Activated naive CD8-positive, alpha-beta T cell treated with anti-CD3 and anti-CD28 coated beads, Interleukin-2, amount 10 ng/mL, durations not matched to agents 7 days and 5 days (primary cell): Measurements from ENCODE around the gene PRKCH. TPM values are rescaled to one million over a fixed set of nuclear protein-coding genes. Genes with fewer than 3 reads are reported as not detected.
"Not testable (repeated sequence)": the region's sequence is repeated elsewhere in the genome, so short reads cannot be mapped to it uniquely, and the experiment has no call there.

Source experiments
- ATAC-seq: fragments of 150-1000 bp; cut with Tn5 transposase; one replicate; pipeline ENCODE4 v1.10.0; 2021; ENCODE audit warnings: low read depth, moderate library complexity
- POLR2A ChIA-PET: fragments of 350-600 bp; sonication (Branson Sonifier 250); formaldehyde crosslinking; loops from one replicate; lab custom pipeline; 2021; ENCODE audit warnings: antibody characterized with exemption; lab: Charles Lee
- DNase-seq: peaks from one replicate; pipeline ENCODE4 v3.0.0; 2021
- H3K27ac Mint-ChIP-seq: one replicate; pipeline ENCODE4 v1.8.0; 2022; ENCODE audit warnings: mild to moderate bottlenecking, mixed read lengths
- H3K27me3 Mint-ChIP-seq: one replicate; pipeline ENCODE4 v1.8.0; 2022; ENCODE audit warnings: mild to moderate bottlenecking, moderate library complexity, mixed read lengths
- H3K36me3 Mint-ChIP-seq: one replicate; pipeline ENCODE4 v1.8.0; 2021; ENCODE audit warnings: mild to moderate bottlenecking, mixed read lengths
- H3K4me1 Mint-ChIP-seq: one replicate; pipeline ENCODE4 v1.8.0; 2021; ENCODE audit warnings: mixed read lengths
- H3K4me3 Mint-ChIP-seq: one replicate; pipeline ENCODE4 v1.8.0; 2022; ENCODE audit warnings: mild to moderate bottlenecking, moderate library complexity, mixed read lengths
- H3K9me3 Mint-ChIP-seq: one replicate; pipeline ENCODE4 v1.8.0; 2021; ENCODE audit warnings: mixed read lengths
- total RNA-seq, 2 experiments: library from RNA; stranded (reverse); gene quantifications; one replicate each; pipeline ENCODE4 v1.2.3, GENCODE V29; 2021

PRKCH gene
- total RNA-seq, 2 experiments from 2014 or later: 318 TPM

GRCh38 chr14:61461808-61462275 is 140.5 kb downstream of the PRKCH start:
- peak overlapping the region; percentile 64 for H3K4me3 Mint-ChIP-seq
- peaks cover 58% of the 10 kb centered on the region for H3K4me1 Mint-ChIP-seq
- H3K27me3 Mint-ChIP-seq: no peaks in the 10 kb centered on the region

GRCh38 chr14:61462566-61463193 is 141.3 kb downstream of the PRKCH start:
- H3K36me3 Mint-ChIP-seq: peaks cover 59% of the 10 kb centered on the region
- H3K9me3 Mint-ChIP-seq: no peaks in the 10 kb centered on the region
- no peak overlapping the region for H3K4me3 Mint-ChIP-seq
- H3K27ac Mint-ChIP-seq: peak overlapping the region; percentile 47
- ATAC-seq (no peak), DNase-seq (peak; percentile 2)
- POLR2A ChIA-PET: interaction anchor here (0.7 kb wide), 1 partner anchor 300 kb away, joined by 3 read pairs; no protein-coding TSS in a partner anchor
- H3K27me3 Mint-ChIP-seq: no peaks in the 10 kb centered on the region
- peaks cover 56% of the 10 kb centered on the region for H3K4me1 Mint-ChIP-seq

More at GRCh38 chr14:61461808-61462275, 140.5 kb downstream of the PRKCH start:
- ATAC-seq (peak; percentile 26), DNase-seq (no peak)
- no peaks in the 10 kb centered on the region for H3K9me3 Mint-ChIP-seq
- H3K36me3 Mint-ChIP-seq: peaks cover 64% of the 10 kb centered on the region
- POLR2A ChIA-PET: interaction anchor here (0.6 to 1.5 kb wide), 6 partner anchors 11 to 166 kb away, joined by 3 to 6 read pairs (median 4); no protein-coding TSS in a partner anchor
- peak overlapping the region; percentile 93 for H3K27ac Mint-ChIP-seq

- peaks cover 50% of the 10 kb centered on the region for H3K36me3 Mint-ChIP-seq
- H3K27me3 Mint-ChIP-seq: no peaks in the 10 kb centered on the region
- no peak overlapping the region for H3K27ac Mint-ChIP-seq
- H3K9me3 Mint-ChIP-seq: no peaks in the 10 kb centered on the region
- H3K4me3 Mint-ChIP-seq: no peak overlapping the region
- peaks cover 57% of the 10 kb centered on the region for H3K4me1 Mint-ChIP-seq
- DNase-seq (no peak), ATAC-seq (no peak)
- POLR2A ChIA-PET: interaction anchor here (0.5 kb wide), 1 partner anchor 38 kb away, joined by 3 read pairs; no protein-coding TSS in a partner anchor
Observed at GRCh38 chr14:61463664-61464285, 142.4 kb downstream of the PRKCH start.

- H3K27me3 Mint-ChIP-seq, H3K9me3 Mint-ChIP-seq, H3K4me3 Mint-ChIP-seq, DNase-seq, ATAC-seq: not testable (repeated sequence)
- Mint-ChIP-seq H3K27ac (peak overlapping the region; percentile 14), H3K36me3 (peaks cover 48% of the 10 kb centered on the region), H3K4me1 (peaks cover 60% of the 10 kb centered on the region)
- POLR2A ChIA-PET: interaction anchor here (0.5 kb wide), 1 partner anchor 37 kb away, joined by 3 read pairs; no protein-coding TSS in a partner anchor
Observed at GRCh38 chr14:61464539-61465320, 143.4 kb downstream of the PRKCH start.

- H3K4me1 Mint-ChIP-seq: peaks cover 64% of the 10 kb centered on the region
- DNase-seq: no peak
- POLR2A ChIA-PET: no interaction called here
Observed at GRCh38 chr14:61466249-61466904, 145.0 kb downstream of the PRKCH start.

DNA sequence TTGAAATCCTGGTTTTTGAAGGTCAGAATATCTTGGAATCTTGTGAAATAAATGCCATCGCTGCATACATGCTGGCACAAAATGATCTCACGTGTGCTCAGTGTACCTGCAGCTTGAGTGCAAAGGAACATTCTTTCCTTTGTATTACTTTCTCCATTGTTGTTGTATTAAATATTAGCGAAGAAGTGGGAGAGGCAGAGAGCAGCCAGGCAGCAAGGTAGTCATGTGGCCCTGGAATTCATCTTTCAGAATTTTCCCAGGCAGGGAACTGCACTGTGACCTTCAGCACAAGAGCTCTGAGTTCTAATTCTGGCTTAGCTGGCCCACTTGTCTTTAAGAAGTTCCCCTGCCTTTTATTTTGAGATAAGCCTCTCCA is 145.5 kb downstream of the PRKCH start:
- Mint-ChIP-seq H3K9me3 (no peaks in the 10 kb centered on the region), H3K27me3 (no peaks in the 10 kb centered on the region), H3K4me3 (no peak overlapping the region), H3K4me1 (peaks cover 64% of the 10 kb centered on the region), H3K27ac (peak overlapping the region; percentile 17), H3K36me3 (peaks cover 40% of the 10 kb centered on the region)
- POLR2A ChIA-PET: no interaction called here
- no peak for ATAC-seq
- no peak for DNase-seq

More at GRCh38 chr14:61466249-61466904, 145.0 kb downstream of the PRKCH start:
- Mint-ChIP-seq H3K9me3 (no peaks in the 10 kb centered on the region), H3K27me3 (no peaks in the 10 kb centered on the region), H3K36me3 (peaks cover 42% of the 10 kb centered on the region), H3K4me3 (no peak overlapping the region), H3K27ac (peak overlapping the region; percentile 17)
- ATAC-seq: no peak

DNA sequence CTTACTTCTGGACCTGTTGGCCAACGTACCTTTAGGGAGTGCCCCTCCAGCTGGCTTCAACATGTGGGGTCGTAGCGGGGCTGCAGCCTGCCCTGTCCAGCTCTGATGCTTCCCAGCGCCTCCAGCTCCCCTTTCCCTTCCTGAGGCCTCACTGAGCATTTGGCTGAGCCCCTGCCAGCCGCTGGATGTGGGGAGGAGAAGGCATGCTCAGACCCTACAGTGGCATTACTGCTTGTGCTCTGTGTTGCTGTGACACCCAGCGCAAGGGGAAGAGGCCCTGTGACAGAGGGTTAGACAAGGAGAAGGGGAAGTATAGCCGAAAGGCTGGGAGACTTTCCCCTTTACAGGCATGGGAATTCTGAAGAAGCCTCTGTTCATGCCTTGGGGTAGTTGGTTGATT is 145.9 kb downstream of the PRKCH start:
- peaks cover 37% of the 10 kb centered on the region for H3K36me3 Mint-ChIP-seq
- POLR2A ChIA-PET: no interaction called here

GRCh38 chr14:61468063-61468825 is 146.9 kb downstream of the PRKCH start:
- Mint-ChIP-seq H3K4me3 (no peak overlapping the region), H3K9me3 (no peaks in the 10 kb centered on the region), H3K27ac (peak overlapping the region; percentile 3), H3K27me3 (no peaks in the 10 kb centered on the region), H3K4me1 (peaks cover 70% of the 10 kb centered on the region), H3K36me3 (peaks cover 40% of the 10 kb centered on the region)
- DNase-seq: no peak
- ATAC-seq: no peak
- POLR2A ChIA-PET: interaction anchor here (0.6 kb wide), 1 partner anchor 150 kb away, joined by 3 read pairs; no protein-coding TSS in a partner anchor

More for the DNA sequence above, 145.9 kb downstream of the PRKCH start:
- H3K27ac Mint-ChIP-seq: peak overlapping the region; percentile 55
- peak overlapping the region; percentile 29 for H3K4me3 Mint-ChIP-seq
- H3K27me3 Mint-ChIP-seq: no peaks in the 10 kb centered on the region
- H3K4me1 Mint-ChIP-seq: peaks cover 64% of the 10 kb centered on the region
- no peaks in the 10 kb centered on the region for H3K9me3 Mint-ChIP-seq
- DNase-seq (no peak), ATAC-seq (no peak)

DNA sequence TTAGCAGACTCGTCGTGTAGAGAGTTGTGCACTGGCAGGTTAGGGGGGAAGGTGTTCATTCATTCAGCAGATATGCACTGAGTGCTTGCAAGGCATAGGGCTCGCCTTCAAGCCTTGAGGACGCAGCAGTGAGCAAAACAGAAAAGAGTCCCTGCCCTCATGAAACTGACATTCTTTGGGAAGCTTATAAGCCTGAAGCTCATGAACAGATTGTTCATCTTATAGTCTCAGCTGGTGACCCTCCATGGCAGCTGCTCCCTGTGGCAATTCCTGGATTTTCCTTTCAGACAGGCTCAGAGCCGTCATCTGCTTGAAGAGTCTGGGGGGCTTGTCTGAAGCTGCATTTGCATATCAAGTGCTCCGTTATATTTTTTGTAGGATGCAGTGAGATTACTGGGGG is 148.4 kb downstream of the PRKCH start:
- no peak for ATAC-seq
- Mint-ChIP-seq H3K4me1 (peaks cover 74% of the 10 kb centered on the region), H3K9me3 (no peaks in the 10 kb centered on the region), H3K4me3 (peak overlapping the region; percentile 90), H3K27me3 (no peaks in the 10 kb centered on the region), H3K27ac (peak overlapping the region; percentile 91), H3K36me3 (peaks cover 32% of the 10 kb centered on the region)
- DNase-seq: no peak
- POLR2A ChIA-PET: interaction anchor here (1.3 kb wide), 1 partner anchor 226 kb away, joined by 4 read pairs; the partner anchor contains the start of gene HIF1A

- Mint-ChIP-seq H3K4me3 (peak overlapping the region; percentile 90), H3K36me3 (peaks cover 30% of the 10 kb centered on the region), H3K27ac (peak overlapping the region; percentile 91), H3K27me3 (no peaks in the 10 kb centered on the region), H3K4me1 (peaks cover 76% of the 10 kb centered on the region), H3K9me3 (no peaks in the 10 kb centered on the region)
- no peak for DNase-seq
- ATAC-seq: no peak
- POLR2A ChIA-PET: interaction anchor here (1.3 kb wide), 1 partner anchor 225 kb away, joined by 4 read pairs; the partner anchor contains the start of gene HIF1A
Observed at GRCh38 chr14:61470261-61470960, 149.0 kb downstream of the PRKCH start.

- ATAC-seq: no peak
- H3K27ac Mint-ChIP-seq: peak overlapping the region; percentile 91
- no peak for DNase-seq
- H3K9me3 Mint-ChIP-seq: no peaks in the 10 kb centered on the region
- H3K4me3 Mint-ChIP-seq: peak overlapping the region; percentile 90
- peaks cover 29% of the 10 kb centered on the region for H3K36me3 Mint-ChIP-seq
- peaks cover 77% of the 10 kb centered on the region for H3K4me1 Mint-ChIP-seq
- POLR2A ChIA-PET: interaction anchor here (1.1 to 1.3 kb wide), 3 partner anchors 17 to 226 kb away, joined by 3 to 4 read pairs (median 4); partner anchors contain the start of gene HIF1A
- no peaks in the 10 kb centered on the region for H3K27me3 Mint-ChIP-seq
Observed at GRCh38 chr14:61470961-61471293, 149.5 kb downstream of the PRKCH start.
